ENCODE results near the gene SMIM36.
A peak's percentile ranks its signal among the peaks of the same experiment; 100 is the strongest.
"Not testable (repeated sequence)": the region's sequence is repeated elsewhere in the genome, so short reads cannot be mapped to it uniquely, and the experiment has no call there.

The SMIM36 gene

DNA sequence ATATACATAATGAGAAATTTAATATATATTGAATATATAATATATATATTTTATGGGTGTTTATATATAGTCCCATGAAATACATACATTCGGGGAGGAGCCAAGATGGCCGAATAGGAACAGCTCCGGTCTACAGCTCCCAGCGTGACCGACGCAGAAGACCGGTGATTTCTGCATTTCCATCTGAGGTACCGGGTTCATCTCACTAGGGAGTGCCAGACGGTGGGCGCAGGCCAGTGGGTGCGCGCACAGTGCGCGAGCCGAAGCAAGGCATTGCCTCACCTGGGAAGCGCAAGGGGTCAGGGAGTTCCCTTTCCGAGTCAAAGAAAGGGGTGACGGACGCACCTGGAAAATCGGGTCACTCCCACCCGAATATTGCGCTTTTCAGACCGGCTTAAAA is 9.6 kb downstream of the SMIM36 start:
- not testable (repeated sequence) for DNase-seq (ENCODE audit: low read depth)

DNA sequence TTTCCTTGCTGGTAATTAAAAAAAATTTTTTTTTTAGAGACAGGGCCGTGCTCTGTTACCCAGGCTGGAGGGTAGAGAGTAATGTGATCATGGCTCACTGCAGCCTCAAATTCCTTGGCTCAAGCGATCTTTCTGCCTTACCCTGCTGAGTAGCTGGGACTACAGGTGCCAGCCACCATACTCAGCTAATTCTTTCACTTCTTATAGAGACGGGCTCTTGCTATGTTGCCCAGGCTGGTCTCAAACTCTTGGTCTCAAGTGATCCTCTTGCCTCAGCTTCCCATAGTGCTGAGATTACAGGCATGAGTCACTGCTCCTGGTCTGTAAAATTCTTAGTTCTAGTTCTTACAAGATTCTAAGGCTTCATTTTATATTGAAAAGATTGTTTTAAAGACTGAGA is 11.1 kb downstream of the SMIM36 start:
- DNase-seq (ENCODE audit: low read depth): no peak

DNA sequence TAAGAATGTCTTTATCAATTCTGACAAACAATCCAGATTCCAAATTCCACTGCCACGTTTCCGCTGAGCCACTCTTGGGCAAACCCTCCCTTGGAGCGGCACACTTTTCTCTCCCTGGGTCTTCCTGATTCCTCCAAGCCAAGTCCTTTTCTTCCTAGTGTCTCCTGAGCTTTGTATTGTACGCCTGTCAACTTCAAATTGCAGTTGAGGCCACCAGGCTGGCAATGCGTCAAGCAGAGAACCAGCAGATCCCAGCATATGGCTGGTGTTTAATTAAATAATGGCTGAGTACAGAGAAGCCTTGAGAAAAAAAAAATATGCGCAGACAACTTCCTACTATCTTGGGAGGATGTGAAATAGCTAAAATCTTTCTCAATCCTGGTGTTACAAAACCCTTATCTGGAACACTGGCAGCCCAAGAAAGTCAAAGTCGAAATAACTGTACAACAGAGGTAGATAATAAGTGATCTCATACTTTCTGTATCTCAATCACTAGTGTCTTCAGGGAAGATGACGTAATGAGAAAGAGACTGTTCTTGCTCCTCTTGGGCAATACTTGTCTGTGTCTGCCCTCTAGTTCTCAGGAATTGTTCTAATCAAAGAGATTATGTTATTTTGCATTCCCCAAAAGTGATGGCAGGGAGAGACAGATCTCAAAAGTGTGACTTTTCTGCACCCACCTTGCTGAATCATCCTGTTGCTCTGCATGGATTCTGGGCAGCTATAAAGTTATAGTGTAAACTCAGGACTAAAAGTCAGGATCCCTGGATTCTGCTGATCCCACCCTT is 15.0 kb downstream of the SMIM36 start:
- peak; percentile 18 for DNase-seq (ENCODE audit: low read depth)

DNA sequence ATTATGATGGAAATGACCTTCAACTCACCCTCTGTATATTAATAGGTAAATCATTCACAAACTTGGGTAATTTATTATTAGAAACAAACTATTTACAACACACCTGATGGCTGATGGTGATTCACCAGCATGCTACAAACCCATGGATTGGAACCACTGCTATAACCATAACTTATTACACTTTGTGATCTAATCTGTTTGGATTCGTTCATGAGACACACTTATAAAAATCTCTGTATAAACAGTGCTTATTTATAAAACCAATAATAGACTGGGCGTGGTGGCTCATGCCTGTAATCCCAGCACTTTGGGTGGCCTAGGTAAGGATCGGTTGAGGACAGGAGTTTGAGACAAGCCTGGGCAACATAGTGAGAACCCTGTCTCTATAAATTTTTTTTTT is 16.0 kb downstream of the SMIM36 start:
- DNase-seq (ENCODE audit: low read depth): no peak

DNA sequence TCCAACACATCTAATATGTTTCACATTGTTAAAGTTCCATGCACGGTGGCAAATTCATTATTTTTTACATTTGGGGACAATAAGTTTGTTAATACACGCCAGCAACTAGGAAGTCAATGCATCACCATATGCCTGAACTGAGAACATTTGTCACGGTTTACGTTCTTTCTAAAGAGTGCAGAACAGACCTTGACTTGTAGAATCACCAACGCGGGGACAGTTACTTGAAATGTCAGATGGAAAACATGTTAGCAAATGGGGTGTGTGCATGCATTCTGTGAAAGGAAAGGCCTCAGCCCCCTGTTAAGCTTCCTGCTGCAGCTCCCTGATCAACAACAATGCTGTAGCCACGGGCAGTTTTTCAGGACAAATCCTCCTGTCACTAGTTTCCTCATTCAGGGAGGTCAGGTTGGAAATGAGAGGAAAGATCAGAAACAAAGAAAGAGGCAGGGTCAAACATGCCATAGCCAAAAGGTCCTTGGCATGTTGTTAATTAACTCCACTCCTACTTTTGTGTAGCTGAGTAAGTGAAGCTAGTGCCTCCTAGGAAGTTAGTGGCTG is 18.4 kb downstream of the SMIM36 start:
- DNase-seq (ENCODE audit: low read depth): no peak

DNA sequence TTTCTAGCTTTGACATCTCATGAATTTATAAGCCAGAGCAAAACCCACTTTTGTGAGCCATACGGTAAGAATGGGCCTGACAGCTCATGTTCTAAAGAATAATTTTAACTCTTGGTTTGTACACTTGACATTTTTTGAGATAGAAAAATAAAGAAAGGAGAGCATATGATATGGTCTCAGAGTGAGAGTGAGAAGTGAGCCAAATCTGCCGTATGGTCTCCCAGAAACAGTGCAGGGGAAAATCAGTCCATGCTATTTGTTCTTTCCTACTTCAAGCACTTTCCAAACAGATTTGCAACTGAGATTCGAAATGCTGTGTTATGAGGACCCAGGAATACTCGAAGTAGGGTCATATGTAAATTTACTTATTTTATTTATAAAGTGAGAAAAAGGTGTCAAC is 20.9 kb downstream of the SMIM36 start:
- DNase-seq (ENCODE audit: low read depth): no peak

DNA sequence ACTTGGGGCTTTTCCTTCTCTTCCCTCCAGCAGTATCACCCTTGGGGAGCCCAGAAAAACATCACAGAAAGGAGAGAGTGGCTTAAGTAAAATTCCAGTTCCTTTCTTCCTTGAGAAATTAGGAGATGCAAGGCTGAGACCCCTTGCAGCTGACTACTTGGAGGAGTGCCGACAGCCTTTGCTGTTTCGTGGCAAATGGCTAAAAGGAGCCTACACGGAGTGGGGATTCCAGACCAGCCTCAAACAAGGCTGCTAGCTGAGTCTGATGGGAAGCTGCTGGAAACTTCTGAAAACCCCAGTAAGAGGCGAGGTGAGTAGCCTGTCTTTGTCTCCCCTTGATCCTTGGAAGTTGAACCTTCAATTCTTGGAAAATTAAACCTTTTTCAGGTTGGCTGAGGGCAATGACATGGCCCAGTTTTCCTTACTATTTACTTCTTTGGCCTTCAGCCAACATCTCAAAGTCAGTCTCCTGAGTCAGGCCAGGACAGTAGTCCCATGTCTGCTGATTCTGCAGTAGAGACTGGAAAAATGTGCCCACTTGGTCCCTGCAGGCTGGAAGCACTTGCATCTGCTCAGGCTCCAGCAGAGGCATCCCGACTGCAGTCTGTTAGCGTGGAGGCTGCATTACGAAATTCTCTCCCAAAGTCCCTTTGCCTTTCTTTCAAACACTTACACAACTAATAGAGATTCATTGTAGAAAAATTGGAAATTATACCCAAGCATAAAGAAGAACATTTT is 23.4 kb downstream of the SMIM36 start:
- no peak for DNase-seq (ENCODE audit: low read depth)

DNA sequence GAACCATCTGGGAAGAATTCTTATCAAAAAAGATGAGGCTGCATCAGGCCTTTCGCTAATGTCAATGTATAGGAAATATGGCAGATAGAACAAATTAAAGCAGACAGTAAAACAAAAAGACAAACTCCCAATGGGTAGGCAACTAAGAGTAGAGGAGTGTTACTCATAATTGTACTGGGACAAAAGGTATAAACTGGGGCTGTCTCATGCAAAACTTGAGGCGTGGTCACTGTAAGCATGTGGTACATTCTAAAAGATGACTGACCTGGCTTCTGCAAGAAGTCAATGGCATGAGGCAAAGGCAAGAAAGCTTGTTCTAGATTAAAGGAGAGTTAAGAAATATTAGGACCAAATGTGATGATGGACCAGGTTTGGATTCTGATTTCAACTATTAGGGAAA is 26.7 kb downstream of the SMIM36 start:
- no peak for DNase-seq (ENCODE audit: low read depth)

DNA sequence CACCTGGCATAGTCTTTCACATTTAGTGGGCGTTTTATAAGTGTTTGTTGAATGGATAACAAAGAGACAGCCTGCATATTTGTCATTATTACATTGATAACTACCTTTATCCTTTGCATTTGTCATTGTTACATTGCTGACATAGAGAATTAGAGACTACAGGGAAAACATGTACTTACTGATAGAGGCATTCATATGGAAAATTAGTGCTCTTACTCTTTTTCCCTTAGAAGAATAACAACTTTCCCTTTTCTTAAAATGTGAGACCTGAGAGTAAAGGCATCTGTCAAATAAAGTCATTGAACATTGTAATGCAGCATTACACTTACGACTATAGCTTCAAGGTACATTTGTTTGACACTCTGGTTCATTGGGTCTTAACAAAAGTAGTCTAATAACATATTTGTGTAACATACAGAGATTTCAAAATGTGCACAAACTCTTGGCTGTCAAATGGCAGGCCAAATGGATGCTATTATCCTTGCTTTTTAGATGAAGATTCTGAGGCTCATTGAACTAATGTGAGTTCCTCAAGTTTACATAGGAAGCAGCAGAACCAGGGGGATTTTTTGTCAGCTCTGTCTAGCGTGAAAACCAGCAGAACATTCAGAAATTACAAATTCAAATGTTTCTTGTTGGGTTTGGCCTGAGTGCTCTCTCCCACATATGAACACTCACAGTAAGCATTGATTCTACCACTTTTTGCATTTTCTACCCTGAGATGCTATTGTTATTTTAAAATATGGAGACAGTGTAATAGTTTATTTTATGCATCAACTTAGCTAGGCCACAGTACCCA is 28.5 kb downstream of the SMIM36 start:
- no peak for DNase-seq (ENCODE audit: low read depth)

DNA sequence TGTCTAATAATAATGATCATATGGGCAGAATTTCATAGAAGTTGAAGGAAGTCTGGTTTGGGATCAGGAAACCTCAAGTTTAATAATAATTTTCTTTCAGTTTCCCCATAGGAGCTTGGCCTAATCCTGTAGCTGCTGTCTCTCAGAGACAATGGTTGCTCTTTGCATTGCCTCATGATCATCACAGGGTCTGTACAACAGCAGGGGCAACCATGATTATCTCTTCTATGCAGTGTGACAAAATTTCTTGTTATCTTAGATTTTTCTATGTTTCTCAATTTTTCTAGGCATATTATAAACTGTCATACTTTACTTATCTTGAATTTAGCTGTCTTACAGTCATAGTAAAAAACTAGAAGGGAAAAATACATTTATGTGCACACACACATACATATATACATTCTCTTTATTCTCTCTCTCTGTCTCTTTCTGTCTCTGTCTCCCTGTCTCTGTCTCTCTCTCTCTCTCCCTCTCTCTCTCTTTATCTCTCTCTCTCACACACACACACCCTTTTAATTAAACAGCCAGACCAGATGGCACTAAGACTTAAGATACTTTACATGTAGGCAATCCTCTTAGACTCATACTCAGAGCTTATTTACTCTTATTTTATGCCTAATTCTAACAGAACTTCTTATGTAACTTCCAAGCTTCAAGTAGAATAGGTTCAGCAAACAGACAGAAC is 30.5 kb downstream of the SMIM36 start:
- DNase-seq (ENCODE audit: low read depth): no peak

DNA sequence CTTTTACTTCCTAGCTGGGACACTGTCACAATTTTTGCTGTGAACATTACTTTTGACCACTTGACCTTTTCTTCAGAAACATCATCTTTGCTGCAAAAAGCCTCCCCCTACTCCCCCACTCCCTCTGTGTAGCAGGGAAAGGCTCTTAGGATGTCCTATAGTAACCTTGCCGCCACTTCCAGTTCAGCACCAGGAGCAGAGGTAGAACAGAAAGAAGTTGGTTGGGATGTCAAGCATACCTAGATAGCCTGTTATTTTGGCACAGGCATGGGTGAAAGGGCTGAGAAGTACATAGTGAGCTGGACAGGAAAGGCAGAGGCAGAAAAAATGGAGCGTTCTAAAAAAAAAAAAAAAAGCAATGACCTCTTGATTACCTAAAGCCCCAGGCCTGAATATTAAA is 31.3 kb downstream of the SMIM36 start:
- DNase-seq (ENCODE audit: low read depth): no peak

DNA sequence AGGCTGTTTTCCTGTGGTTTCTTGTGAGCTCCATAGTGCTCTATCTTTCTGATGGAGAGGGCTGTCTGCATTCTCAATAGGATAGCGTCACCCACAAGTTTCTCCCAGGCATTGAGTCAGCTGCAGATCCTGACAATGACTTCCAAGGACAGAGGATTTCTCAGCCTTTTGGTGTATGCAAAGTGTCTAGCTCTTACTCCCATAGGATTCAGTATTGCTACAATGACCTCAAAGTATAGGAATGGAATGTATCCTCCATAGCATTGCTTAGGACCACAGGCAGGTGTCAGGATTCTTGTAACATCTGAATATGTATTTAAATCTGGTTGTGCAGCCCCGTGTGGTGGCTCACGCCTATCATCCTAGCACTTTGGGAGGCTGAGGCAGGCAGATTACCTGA is 32.3 kb downstream of the SMIM36 start:
- no peak for DNase-seq (ENCODE audit: low read depth)

DNA sequence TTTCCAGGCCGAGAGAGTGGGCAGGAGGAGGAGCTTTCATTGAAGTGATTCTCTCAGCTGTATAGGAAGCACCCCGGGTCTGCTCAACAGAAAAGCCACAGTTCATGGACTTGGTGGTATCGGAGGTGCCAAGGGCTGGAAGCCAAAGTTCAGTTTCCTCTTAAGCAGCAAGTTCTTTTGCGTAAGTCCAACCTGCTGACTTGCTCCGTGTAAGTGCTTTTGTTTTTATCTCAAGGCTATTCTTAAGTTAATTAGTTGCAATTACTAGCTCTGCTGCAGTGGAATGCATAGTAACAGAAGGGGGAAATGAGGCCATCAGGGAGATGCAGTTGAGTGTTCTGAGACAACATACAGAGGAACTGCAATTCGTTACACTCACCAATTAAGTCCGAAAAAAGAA is 44.6 kb downstream of the SMIM36 start:
- no peak for DNase-seq (ENCODE audit: low read depth)

DNA sequence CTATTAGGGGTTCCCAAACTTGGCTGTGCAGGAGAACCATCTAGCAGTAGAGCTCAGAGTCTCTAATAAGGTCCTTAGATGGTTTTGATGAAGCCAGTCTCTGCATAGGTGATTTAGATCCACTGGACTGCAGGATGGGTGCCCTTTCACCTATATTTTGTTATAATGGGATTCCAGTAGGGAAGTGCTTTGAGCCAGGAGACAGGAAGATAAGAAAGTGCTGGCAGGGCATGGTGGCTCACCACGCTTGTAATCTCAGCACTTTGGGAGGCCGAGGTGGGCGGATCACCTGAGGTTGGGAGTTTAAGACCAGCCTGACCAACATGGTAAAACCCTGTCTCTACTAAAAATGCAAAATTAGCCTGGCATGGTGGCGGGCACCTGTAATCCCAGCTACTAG is 45.5 kb downstream of the SMIM36 start:
- not testable (repeated sequence) for DNase-seq (ENCODE audit: low read depth)

DNA sequence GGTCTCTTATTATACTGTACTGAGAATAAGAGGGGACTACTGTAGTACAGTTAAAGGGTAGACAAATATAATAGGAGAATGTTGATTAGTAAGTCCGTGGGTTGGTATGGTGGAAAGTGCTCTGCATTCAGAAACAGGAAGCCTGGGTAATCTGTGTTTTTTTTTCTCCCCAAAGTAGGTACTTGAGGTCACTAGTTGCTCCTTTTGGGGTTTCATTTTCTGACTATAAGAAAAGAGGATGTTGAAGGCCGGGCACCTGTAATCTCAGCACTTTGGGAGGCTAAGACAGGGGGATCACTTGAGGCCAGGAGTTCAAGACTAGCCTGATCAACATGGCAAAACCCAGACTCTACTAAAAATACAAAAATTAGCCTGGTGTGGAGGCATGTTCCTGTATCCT is 47.7 kb downstream of the SMIM36 start:
- no peak for DNase-seq (ENCODE audit: low read depth)

DNA sequence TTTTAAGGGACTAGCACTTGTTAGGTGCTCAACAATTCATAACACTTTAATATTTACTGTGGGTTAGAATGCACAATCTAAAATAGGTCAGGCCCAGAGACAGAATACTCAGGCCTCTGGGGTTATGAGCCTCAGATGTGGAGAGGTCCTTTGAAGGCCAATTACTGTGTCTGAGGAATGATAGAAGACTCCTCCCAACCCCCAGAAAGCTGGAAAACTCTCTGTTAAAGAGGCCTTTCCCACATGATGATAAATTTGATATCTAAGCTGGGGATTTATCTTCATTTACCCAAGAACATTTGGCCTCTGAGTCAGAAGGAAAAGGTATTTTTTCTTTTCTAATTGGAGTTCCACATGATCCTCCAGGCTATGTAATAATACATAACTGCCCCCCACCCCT is 48.5 kb downstream of the SMIM36 start:
- no peak for DNase-seq (ENCODE audit: low read depth)

DNA sequence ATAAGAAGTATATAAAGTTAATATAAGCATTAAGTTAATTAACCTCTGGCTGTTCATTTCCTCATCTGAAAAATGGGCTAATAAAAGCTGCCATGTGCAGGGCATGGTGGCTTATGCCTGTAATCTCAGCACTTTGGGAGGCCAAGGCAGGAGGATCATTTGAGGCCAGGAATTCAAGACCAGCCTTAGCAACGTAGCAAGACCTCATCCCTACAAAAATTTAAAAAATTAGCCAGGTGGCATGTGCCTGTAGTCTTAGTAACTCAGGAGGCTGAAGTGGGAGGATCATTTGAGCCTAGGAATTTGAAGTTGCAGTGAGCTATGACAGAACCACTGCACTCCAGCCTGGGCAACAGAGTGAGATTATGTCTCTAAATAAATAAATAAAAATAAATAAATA is 49.0 kb downstream of the SMIM36 start:
- DNase-seq (ENCODE audit: low read depth): no peak

DNA sequence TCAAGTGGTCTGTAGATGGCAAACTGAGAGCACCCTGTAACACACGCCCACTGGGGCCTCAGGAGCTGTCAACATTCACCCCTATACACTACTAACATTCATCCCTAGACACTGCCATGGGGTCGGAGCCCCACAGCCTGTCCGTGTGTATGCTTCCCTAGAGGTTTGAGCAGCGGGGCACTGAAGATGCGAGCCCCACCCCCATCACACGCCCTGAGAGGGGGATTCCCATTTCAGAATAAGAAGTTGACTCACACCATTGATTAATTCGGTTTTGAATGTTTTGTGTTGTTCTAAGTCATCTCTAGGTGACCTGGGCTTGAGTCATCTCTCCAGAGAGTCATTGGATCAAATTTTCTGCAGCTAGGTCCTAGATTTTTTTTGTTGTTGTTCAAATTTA is 52.3 kb downstream of the SMIM36 start:
- peak; percentile 52 for DNase-seq (ENCODE audit: low read depth)

DNA sequence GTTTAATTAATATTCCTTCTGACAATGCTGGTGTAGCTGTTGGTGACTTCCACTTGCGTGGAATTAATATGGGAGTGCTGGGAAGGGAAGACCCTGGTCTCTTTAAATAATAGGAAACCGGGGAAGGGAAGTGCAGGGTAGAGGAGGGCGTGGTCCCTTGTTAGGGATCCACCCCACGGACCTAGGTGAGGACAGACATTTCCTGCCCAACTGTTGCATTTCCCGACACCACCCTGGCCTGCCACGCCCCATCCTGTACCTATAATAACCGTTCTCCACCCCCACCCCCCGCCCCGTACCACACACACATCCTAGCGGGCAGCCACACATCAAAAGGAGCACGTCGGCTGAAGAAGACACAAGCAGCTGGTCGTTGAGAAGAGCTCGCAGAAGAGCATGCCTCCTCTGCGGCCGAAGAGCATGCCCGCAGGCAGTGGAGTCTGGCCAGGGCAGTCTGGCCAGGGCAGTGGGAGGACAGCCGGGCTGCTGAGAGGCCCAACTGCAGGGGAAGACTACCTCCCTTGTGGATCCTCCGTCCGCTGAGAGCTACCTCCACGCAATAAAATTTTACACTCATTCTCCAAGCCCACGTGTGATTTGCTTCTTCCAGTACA is 52.9 kb downstream of the SMIM36 start:
- no peak for DNase-seq (ENCODE audit: low read depth)

DNA sequence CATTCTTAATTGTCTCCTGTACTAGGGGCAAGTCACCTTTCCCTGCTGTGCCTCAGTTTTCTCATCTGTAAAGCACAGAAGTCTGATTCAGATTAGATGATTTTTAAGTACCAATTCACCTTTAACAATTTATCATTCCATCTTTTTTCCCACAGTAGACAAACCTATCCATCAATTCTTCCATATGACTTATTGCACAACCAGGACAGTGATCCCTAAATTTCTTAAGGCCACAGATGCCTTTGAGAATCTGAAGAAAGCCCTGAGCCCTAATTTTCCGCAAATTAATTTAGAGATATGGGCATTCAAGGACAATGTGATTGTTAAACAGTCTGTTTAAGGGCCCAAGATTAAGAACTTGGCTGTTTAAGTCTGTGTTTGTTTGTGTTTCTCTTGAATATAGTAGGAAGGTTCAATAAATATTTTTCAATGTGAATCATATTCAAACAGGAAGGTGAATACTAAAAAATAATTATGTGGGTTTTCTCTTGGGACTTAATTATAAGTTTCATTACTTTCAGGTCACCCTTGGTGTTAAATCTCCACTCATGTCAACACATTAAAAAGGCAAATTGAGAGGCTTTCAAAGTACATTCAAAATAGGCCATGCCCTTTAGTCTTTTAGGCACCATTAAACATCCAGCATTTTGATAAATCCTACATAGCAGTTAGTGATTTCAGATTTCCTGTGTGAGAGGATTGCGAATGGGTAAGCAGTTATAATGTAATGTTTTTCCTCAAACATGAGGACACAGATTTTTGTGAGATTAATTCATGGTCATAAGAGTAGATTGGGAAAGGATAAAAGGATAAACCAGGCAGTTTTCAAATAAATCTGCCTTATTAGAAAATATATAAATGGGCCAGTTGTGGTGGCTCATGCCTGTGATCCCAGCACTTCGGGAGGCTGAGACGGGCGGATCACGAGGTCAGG is 54.7 kb downstream of the SMIM36 start:
- no peak for DNase-seq (ENCODE audit: low read depth)
